Prostate gland (tissue), 2 donors: ENCODE data around the gene ADIG.

Experiments
- POLR2A ChIP-seq: fragments of 450-650 bp; IDR thresholded peaks from one replicate; pipeline ENCODE4 v1.6.1; 2016; ENCODE audit warnings: antibody characterized with exemption, mild to moderate bottlenecking
- POLR2AphosphoS5 ChIP-seq: sonication (generic); formaldehyde crosslinking; IDR thresholded peaks from one replicate; pipeline ENCODE4 v1.6.1; 2017; ENCODE audit warnings: antibody characterized with exemption
- TF ChIP-seq, protein P1 (sequence below), 4 experiments: fragments of 200-600 bp in 2 of 4; fragments of 450-650 bp in 2 of 4; sonication (generic) in 2 of 4; IDR thresholded peaks; 1 replicate in 3 of 4; 2 replicates in 1 of 4; pipeline ENCODE4 v1.5.1; 2016 to 2019; ENCODE audit warnings: antibody characterized with exemption in 4 of 4, mild to moderate bottlenecking in 2 of 4, moderate library complexity in 2 of 4

DNA sequence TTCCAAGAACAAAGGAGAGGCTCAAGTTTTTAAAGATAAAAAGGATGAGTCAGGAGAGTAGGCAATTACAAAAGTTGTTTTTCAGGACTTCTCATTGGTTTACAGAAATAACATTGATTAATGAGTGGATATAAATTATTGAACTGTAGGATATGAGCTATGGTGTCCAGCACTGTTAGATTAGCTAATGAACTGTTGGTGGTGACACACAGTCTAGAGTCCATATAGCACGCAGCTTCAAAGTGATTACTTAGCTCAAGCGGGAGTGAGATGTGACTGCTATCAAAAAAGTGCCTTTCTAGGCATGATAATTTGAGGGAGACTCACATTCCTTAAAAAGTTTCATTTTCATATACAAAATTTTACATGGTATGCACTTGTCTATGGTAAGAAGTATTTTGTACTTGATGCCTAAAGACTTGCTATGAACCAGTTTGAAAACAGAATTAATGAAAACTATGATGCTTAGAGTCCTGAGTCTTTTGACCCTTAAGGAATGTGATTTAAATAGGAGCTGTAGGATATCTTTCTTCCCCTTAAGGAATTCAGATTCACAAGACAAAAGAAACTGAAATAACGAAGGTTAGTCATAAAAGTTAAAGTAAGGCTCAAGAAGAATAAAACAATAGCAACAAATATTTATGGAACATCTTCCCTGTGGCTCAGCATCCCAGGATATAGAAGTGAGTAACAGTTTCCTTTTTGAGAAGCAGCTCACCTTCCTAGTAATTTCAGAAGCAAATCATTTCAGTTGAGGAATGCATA is 22.2 kb upstream of the ADIG start:
- TF ChIP-seq, protein P1, sequence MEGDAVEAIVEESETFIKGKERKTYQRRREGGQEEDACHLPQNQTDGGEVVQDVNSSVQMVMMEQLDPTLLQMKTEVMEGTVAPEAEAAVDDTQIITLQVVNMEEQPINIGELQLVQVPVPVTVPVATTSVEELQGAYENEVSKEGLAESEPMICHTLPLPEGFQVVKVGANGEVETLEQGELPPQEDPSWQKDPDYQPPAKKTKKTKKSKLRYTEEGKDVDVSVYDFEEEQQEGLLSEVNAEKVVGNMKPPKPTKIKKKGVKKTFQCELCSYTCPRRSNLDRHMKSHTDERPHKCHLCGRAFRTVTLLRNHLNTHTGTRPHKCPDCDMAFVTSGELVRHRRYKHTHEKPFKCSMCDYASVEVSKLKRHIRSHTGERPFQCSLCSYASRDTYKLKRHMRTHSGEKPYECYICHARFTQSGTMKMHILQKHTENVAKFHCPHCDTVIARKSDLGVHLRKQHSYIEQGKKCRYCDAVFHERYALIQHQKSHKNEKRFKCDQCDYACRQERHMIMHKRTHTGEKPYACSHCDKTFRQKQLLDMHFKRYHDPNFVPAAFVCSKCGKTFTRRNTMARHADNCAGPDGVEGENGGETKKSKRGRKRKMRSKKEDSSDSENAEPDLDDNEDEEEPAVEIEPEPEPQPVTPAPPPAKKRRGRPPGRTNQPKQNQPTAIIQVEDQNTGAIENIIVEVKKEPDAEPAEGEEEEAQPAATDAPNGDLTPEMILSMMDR (IDR thresholded peaks at IDR 0.05): no peak
- TF ChIP-seq POLR2AphosphoS5 (no peak), POLR2A (no peak)
